Measurements from ENCODE around the gene NFU1.

DNA sequence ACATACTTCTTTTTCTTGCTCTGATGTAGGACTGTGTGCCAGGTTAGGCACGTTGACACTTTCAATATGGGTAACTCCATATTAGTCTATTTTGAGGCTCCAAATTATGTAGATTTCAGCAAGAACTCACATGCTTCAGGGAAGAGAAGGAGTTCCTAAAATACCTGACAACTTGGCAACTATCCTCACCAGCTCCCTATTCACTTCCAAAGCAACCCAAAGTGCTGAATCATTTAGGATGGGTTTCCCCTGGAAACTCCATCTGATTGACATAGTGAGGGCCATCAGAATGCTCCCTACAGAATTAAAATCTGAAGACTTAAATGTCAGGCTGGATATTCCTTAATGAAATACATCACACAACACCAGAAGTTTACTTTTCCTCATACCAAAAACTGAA lies 32.5 kb upstream of the NFU1 start:
- TF ChIP-seq, protein P1, sequence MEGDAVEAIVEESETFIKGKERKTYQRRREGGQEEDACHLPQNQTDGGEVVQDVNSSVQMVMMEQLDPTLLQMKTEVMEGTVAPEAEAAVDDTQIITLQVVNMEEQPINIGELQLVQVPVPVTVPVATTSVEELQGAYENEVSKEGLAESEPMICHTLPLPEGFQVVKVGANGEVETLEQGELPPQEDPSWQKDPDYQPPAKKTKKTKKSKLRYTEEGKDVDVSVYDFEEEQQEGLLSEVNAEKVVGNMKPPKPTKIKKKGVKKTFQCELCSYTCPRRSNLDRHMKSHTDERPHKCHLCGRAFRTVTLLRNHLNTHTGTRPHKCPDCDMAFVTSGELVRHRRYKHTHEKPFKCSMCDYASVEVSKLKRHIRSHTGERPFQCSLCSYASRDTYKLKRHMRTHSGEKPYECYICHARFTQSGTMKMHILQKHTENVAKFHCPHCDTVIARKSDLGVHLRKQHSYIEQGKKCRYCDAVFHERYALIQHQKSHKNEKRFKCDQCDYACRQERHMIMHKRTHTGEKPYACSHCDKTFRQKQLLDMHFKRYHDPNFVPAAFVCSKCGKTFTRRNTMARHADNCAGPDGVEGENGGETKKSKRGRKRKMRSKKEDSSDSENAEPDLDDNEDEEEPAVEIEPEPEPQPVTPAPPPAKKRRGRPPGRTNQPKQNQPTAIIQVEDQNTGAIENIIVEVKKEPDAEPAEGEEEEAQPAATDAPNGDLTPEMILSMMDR (IDR thresholded peaks at IDR 0.05; ENCODE audit: low read depth, low read length) = no peak
- TF ChIP-seq EZH2phosphoT487 (IDR thresholded peaks at IDR 0.05; ENCODE audit: low read depth) = no peak

Measured in OCI-LY3 (cell line).